ENCODE measurements around the gene BPNT1. TPM values are rescaled to one million over a fixed set of nuclear protein-coding genes. Genes with fewer than 3 reads are reported as not detected.
A peak's percentile ranks its signal among the peaks of the same experiment; 100 is the strongest.

BPNT1 gene
- total and polyA plus RNA-seq, 2 of the 13 experiments (the other 11 are each of a cell fraction or from before 2014, with no cell fraction given) = 35.2 to 43.9 TPM

GRCh38 chr1:220046052-220046930, 43.3 kb downstream of the BPNT1 start, which contains the start of gene EPRS1 (continued):
- no peak; the same call in 1 of the 2 replicates for TF ChIP-seq GLI4 (CRISPR knock-in tag; IDR thresholded peaks at IDR 0.05; ENCODE audit: borderline replicate concordance)
- peak; percentile 69; the same call in 1 of the 2 replicates for TF ChIP-seq ZNF598 (CRISPR knock-in tag; IDR thresholded peaks at IDR 0.05; ENCODE audit: borderline replicate concordance)
- no peak for TF ChIP-seq FOXP4 (CRISPR knock-in tag; IDR thresholded peaks at IDR 0.05)
- no peak; the same call in 1 of the 2 replicates for TF ChIP-seq ETV6 (CRISPR knock-in tag; conservative IDR thresholded peaks at IDR 0.05)
- TF ChIP-seq RAD51 (IDR thresholded peaks at IDR 0.05; ENCODE audit: borderline replicate concordance) = no peak
- no peak for TF ChIP-seq ZNF10 (CRISPR knock-in tag; IDR thresholded peaks at IDR 0.05; ENCODE audit: borderline replicate concordance, low read depth)
- TF ChIP-seq ATF7-NPFF (CRISPR knock-in tag; IDR thresholded peaks at IDR 0.05; ENCODE audit: low read depth) = peak; percentile 91
- peak; percentile 94; the same call in 1 of the 2 replicates for TF ChIP-seq CBFB (CRISPR knock-in tag; IDR thresholded peaks at IDR 0.05)
- no peak for TF ChIP-seq ZNF646 (CRISPR knock-in tag; IDR thresholded peaks at IDR 0.05)
- 0 out of 2 replicates have a peak, but pooled peaks have one; percentile 23 for TF ChIP-seq ZNF234 (CRISPR knock-in tag; conservative IDR thresholded peaks at IDR 0.05)
- TF ChIP-seq CC2D1A (CRISPR knock-in tag; IDR thresholded peaks at IDR 0.05) = no peak
- no peak for TF ChIP-seq ZNF552 (CRISPR knock-in tag; IDR thresholded peaks at IDR 0.05; ENCODE audit: borderline replicate concordance)
- no peak for TF ChIP-seq PCBP2 (optimal IDR thresholded peaks at IDR 0.05; ENCODE audit: low read depth, low read length, poor library complexity, severe bottlenecking)
- peak; percentile 91 for TF ChIP-seq MXD4 (CRISPR knock-in tag; IDR thresholded peaks at IDR 0.05)
- no peak for TF ChIP-seq GLMP (CRISPR knock-in tag; IDR thresholded peaks at IDR 0.05; ENCODE audit: borderline replicate concordance)
- TF ChIP-seq FOXO1 (CRISPR knock-in tag; IDR thresholded peaks at IDR 0.05) = peak; percentile 69; the same call in 1 of the 2 replicates
- TF ChIP-seq BHLHE40 (IDR thresholded peaks at IDR 0.05; ENCODE audit: low read length) = peak; percentile 46; the same call in 1 of the 2 replicates
- no peak for TF ChIP-seq PBX2 (CRISPR knock-in tag; IDR thresholded peaks at IDR 0.05)

All from HepG2 (cell line).